HS-27A (cell line): ENCODE data around the gene NSFL1C.
"Not testable (repeated sequence)": the region's sequence is repeated elsewhere in the genome, so short reads cannot be mapped to it uniquely, and the experiment has no call there.

Experiments used
- DNase-seq: peaks from one replicate; pipeline ENCODE4 v3.0.0-alpha.2; 2012; ENCODE audit warnings: low read depth, missing footprints

Gene NSFL1C

GRCh38 chr20:1423625-1424106 lies 43.0 kb downstream of the NSFL1C start:
- DNase-seq, result no peak

- no peak for DNase-seq
Measured at GRCh38 chr20:1423206-1423605, 43.4 kb downstream of the NSFL1C start.

- no peak for DNase-seq
Measured at GRCh38 chr20:1422753-1423152, 43.9 kb downstream of the NSFL1C start.

GRCh38 chr20:1420066-1420465 lies 46.6 kb downstream of the NSFL1C start:
- no peak for DNase-seq

GRCh38 chr20:1418350-1418749 lies 48.3 kb downstream of the NSFL1C start:
- DNase-seq, result no peak

- no peak for DNase-seq
Measured at GRCh38 chr20:1417790-1418189, 48.9 kb downstream of the NSFL1C start.

GRCh38 chr20:1417273-1417672 lies 49.4 kb downstream of the NSFL1C start:
- DNase-seq, result peak; percentile 30

- peak; percentile 97 for DNase-seq
Measured at GRCh38 chr20:1415667-1416468, 50.8 kb downstream of the NSFL1C start.

- no peak for DNase-seq
Measured at GRCh38 chr20:1414982-1415381, 51.7 kb downstream of the NSFL1C start.

GRCh38 chr20:1405801-1406200 lies 60.8 kb downstream of the NSFL1C start:
- no peak for DNase-seq

GRCh38 chr20:1403624-1404023 lies 63.0 kb downstream of the NSFL1C start:
- DNase-seq, result no peak

- DNase-seq, result no peak
Measured at GRCh38 chr20:1402149-1402548, 64.5 kb downstream of the NSFL1C start.

- DNase-seq, result no peak
Measured at GRCh38 chr20:1401451-1401907, 65.2 kb downstream of the NSFL1C start.

GRCh38 chr20:1399678-1400366 lies 66.8 kb downstream of the NSFL1C start:
- not testable (repeated sequence) for DNase-seq

GRCh38 chr20:1398185-1398584 lies 68.5 kb downstream of the NSFL1C start:
- not testable (repeated sequence) for DNase-seq

- DNase-seq, result no peak
Measured at GRCh38 chr20:1397710-1398109, 68.9 kb downstream of the NSFL1C start.

GRCh38 chr20:1396702-1397101 lies 69.9 kb downstream of the NSFL1C start:
- no peak for DNase-seq

GRCh38 chr20:1396264-1396663 lies 70.4 kb downstream of the NSFL1C start:
- no peak for DNase-seq

GRCh38 chr20:1394686-1395085 lies 72.0 kb downstream of the NSFL1C start:
- DNase-seq, result no peak

GRCh38 chr20:1393507-1393882 lies 73.2 kb downstream of the NSFL1C start:
- no peak for DNase-seq

GRCh38 chr20:1392693-1393506 lies 73.7 kb downstream of the NSFL1C start, which contains the start of gene FKBP1A:
TSS of gene FKBP1A (minus strand) at chr20:1393054. CDS start at chr20:1392998, 56 bp downstream.
- peak; percentile 66 for DNase-seq

GRCh38 chr20:1392443-1392692 lies 74.3 kb downstream of the NSFL1C start:
- no peak for DNase-seq
